Esophagus (tissue), 2 donors: Measurements from ENCODE around the gene SH3GLB2. TPM values are rescaled to one million over a fixed set of nuclear protein-coding genes. Genes with fewer than 3 reads are reported as not detected.
"Not testable (repeated sequence)": the region's sequence is repeated elsewhere in the genome, so short reads cannot be mapped to it uniquely, and the experiment has no call there.

Experiments
- H3K27ac ChIP-seq, 2 donors: one replicate each; pipeline ENCODE4 v1.5.1; 2013; ENCODE audit warnings: low read depth in 2 of 2, mild to moderate bottlenecking in 2 of 2, inconsistent platforms in 1 of 2, low read length in 1 of 2, moderate library complexity in 1 of 2
- H3K27me3 ChIP-seq, 2 donors: one replicate each; pipeline ENCODE4 v1.6.1; 2013; ENCODE audit warnings: low read length in 2 of 2, control low read depth in 1 of 2, mild to moderate bottlenecking in 1 of 2; ENCODE audit not compliant: insufficient read depth in 2 of 2, control insufficient read depth in 1 of 2
- H3K36me3 ChIP-seq, 2 donors: one replicate each; pipeline ENCODE4 v1.6.1; 2013; ENCODE audit warnings: low read length in 1 of 2; ENCODE audit not compliant: control insufficient read depth in 2 of 2, insufficient read depth in 2 of 2
- H3K4me1 ChIP-seq, 2 donors: one replicate each; pipeline ENCODE4 v1.6.1; 2013; ENCODE audit warnings: low read length in 1 of 2; ENCODE audit not compliant: control insufficient read depth in 2 of 2, insufficient read depth in 2 of 2
- H3K4me3 ChIP-seq, 2 donors: one replicate each; pipeline ENCODE4 v1.5.1; 2013; ENCODE audit warnings: low read length in 2 of 2, mild to moderate bottlenecking in 2 of 2, low read depth in 1 of 2, moderate library complexity in 1 of 2
- H3K9me3 ChIP-seq, 2 donors: one replicate each; pipeline ENCODE4 v1.6.1; 2013; ENCODE audit warnings: mild to moderate bottlenecking in 2 of 2, low read depth in 1 of 2, low read length in 1 of 2, moderate library complexity in 1 of 2; ENCODE audit not compliant: control insufficient read depth in 2 of 2, insufficient read depth in 1 of 2
- WGBS, 2 donors: extraction: QIAGEN DNeasy Blood & Tissue Kit; methylation state at CpG; one replicate each; pipeline ENCODE4 v1.1.7; 2013; 5-methylcytosine and 5-hydroxymethylcytosine counted together
- polyA plus RNA-seq, 2 donors: library from polyadenylated mRNA; stranded (reverse); fragments of 200-250 nt; gene quantifications; one replicate each; pipeline ENCODE4 v1.2.3, GENCODE V29; 2013
- donor health status: healthy with polysubstance abuse.
- donor health status: Bipolar disorder and iron deficiency.

SH3GLB2 gene
- polyA plus RNA-seq, 2 donors: 144 to 183 TPM

DNA sequence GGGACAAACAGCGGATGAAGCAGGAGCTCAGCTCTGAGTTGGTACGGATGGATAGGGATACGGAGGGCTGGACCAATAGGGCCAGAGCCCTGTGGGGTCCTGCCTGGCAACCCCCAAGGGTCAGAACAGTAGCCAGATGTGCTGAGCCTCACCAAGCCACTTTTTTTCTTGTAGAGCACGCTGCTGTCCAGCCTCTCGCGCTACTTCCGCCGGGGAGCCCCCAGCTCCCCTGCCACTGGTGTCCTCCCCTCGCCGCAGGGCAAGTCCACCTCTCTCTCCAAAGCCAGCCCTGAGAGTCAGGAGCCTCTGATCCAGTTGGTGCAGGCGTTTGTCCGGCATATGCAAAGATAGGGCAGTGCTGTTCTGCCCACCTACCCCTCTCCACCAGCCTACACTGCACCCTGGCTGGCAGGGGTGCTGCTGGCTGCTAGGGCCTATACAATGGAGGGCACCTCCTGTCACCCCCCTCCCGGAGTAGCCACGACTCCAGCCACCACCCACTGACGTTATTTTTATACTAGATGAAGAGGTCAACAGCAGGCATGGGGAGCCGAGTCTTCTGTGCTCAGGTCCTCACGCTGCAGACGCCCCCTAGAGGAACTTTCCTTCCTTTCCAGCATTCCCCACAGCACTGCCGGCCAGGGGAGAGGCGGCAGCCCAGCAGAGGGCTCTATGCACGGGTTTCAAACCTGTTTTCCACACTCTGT is 21.6 kb downstream of the SH3GLB2 start:
- Histone ChIP-seq H3K4me3 (no peak overlapping the region), H3K4me1 (no peaks in the 10 kb centered on the region), H3K27me3 (no peaks in the 10 kb centered on the region), H3K27ac (peak overlapping the region; percentile 17 to 37), H3K9me3 (no peaks in the 10 kb centered on the region), H3K36me3 (peaks cover 26 to 76% of the 10 kb centered on the region in 2 donors)
- WGBS, 2 donors: 54 to 56% methylated on average over 21 of the region's 21 CpGs

GRCh38 chr9:129005336-129005997 is 22.7 kb downstream of the SH3GLB2 start:
- 74 to 77% methylated on average over 10 of the region's 10 CpGs for WGBS, 2 donors
- H3K27ac ChIP-seq: no peak overlapping the region
- no peaks in the 10 kb centered on the region for H3K27me3 ChIP-seq
- H3K4me1 ChIP-seq: no peaks in the 10 kb centered on the region
- no peaks in the 10 kb centered on the region for H3K9me3 ChIP-seq
- H3K36me3 ChIP-seq: peaks cover 29 to 73% of the 10 kb centered on the region in 2 donors
- no peak overlapping the region for H3K4me3 ChIP-seq

DNA sequence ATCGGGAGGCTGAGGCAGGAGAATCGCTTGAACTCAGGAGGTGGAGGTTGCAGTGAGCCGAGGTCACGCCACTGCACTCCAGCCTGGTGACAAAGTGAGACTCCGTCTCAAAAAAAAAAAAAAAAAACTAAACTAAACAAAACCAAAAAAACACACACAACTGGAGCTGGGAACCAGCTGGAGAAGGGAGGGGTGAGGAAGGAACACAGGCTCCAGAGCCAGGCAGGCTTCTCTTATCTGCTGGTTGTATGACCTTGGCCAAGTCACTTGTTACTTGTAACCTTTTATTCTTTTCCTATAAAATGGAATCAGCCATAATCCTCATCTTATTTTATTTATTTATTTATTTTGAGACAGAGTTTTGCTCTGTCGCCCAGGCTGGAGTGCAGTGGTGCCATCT is 24.0 kb downstream of the SH3GLB2 start:
- H3K36me3 ChIP-seq: peaks cover 36 to 72% of the 10 kb centered on the region in 2 donors
- not testable (repeated sequence) for H3K27me3 ChIP-seq, H3K4me3 ChIP-seq, H3K4me1 ChIP-seq, H3K9me3 ChIP-seq, H3K27ac ChIP-seq
- WGBS, 2 donors: 90 to 92% methylated on average over 6 of the region's 6 CpGs

DNA sequence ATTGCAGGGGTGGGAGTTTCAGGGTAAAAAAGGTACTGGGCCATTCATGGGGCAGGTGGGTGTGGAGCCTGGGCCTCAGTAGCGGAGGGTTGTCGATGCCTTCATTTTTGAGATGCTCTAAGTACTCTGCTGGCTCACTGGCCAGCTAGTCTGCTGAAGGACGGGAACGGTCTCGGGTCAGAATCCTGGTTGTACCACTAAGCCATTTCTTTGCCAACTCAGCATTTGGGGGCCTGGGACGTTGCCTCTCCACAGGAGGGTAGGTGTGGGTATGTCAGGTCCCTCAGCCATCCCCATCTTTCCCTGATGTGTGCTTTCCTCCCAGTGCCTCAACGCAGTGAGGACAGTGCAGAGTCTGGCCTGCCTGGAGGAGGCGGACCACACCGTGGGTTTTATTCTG is 25.1 kb downstream of the SH3GLB2 start:
- Histone ChIP-seq H3K27me3 (no peaks in the 10 kb centered on the region), H3K9me3 (no peaks in the 10 kb centered on the region), H3K27ac (no peak overlapping the region), H3K36me3 (peaks cover 29 to 67% of the 10 kb centered on the region in 2 donors), H3K4me1 (peaks cover 0 to 3% of the 10 kb centered on the region in 2 donors), H3K4me3 (no peak overlapping the region)
- WGBS, 2 donors: 94 to 95% methylated on average over 9 of the region's 9 CpGs

DNA sequence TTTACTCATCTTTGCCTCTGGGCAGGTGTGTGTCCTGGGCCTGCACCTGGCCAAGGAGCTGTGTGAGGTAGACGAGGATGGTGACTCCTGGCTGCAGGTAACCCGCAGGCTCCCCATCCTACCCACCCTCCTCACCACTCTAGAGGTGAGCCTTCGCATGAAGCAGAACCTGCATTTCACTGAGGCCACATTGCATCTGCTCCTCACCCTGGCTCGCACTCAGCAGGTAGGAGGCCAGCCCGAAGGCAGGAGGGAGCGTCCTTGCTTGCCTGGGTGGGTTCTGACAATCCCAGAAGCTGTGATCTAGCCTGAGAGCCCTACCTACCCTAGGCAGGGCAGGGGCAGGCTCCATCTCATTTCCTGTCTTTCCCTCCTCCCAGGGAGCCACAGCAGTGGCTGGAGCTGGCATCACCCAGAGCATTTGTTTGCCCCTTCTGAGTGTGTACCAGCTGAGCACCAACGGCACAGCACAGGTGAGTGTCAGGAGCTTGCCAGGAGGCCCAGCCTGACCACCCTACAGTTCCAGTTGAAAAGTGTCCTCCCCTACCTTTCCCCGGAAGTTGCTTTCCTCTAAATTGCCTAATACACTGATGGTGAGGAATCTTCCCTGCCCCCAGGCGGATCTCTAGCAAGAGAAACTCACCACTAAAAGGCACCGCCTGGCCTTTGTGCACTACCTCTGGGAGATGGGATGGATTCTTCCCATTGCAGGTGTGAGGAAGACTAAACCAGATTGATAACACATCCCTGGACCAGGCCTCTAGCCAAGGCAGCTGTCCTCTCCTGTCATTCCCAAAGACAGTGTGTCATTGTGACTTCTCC is 26.4 kb downstream of the SH3GLB2 start:
- no peaks in the 10 kb centered on the region for H3K27me3 ChIP-seq
- H3K36me3 ChIP-seq: peaks cover 31 to 64% of the 10 kb centered on the region in 2 donors
- peak overlapping the region in 1 of 2 donors; percentile 11 for H3K27ac ChIP-seq
- peaks cover 0 to 3% of the 10 kb centered on the region in 2 donors for H3K4me1 ChIP-seq
- no peaks in the 10 kb centered on the region for H3K9me3 ChIP-seq
- 87 to 90% methylated on average over 10 of the region's 10 CpGs for WGBS, 2 donors
- no peak overlapping the region for H3K4me3 ChIP-seq

DNA sequence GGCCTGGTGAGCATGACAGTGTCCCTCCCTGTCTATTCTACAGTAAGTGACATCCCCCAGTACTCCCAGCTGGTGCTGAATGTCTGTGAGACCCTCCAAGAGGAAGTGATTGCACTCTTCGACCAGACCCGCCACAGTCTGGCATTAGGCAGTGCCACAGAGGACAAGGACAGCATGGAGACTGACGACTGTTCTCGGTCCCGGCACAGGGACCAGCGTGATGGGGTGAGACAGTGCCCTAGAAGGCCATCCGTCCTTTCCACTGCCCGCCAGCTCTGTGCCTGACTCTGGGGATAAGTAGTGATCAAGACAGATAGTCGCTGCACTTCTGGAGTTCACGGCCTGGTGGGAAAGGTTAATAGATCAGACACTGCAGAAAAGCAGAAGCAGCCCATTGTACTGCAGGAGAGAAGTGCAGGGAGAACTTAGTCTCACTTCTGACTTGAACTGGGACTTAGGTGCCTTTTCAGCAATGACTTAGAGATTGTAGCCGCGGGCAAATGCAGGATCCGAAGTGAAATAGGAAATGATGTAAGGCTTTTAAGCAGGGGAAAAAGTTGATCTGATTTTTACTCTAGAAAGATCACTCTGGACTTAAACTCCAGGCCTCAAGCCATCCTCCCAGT is 28.4 kb downstream of the SH3GLB2 start:
- Histone ChIP-seq H3K4me1 (peaks cover 0 to 3% of the 10 kb centered on the region in 2 donors), H3K9me3 (no peaks in the 10 kb centered on the region), H3K27ac (no peak overlapping the region), H3K27me3 (no peaks in the 10 kb centered on the region), H3K36me3 (peaks cover 34 to 55% of the 10 kb centered on the region in 2 donors), H3K4me3 (no peak overlapping the region)
- 81 to 93% methylated on average over 13 of the region's 13 CpGs for WGBS, 2 donors

- Histone ChIP-seq H3K27me3 (no peaks in the 10 kb centered on the region), H3K4me3 (no peak overlapping the region), H3K36me3 (peaks cover 34 to 59% of the 10 kb centered on the region in 2 donors), H3K27ac (peak overlapping the region in 1 of 2 donors; percentile 40), H3K9me3 (no peaks in the 10 kb centered on the region), H3K4me1 (peaks cover 0 to 3% of the 10 kb centered on the region in 2 donors)
- WGBS, 2 donors: 55 to 74% methylated on average over 6 of the region's 6 CpGs
These were observed 29.7 kb downstream of the SH3GLB2 start for GRCh38 chr9:128998462-128998861.

DNA sequence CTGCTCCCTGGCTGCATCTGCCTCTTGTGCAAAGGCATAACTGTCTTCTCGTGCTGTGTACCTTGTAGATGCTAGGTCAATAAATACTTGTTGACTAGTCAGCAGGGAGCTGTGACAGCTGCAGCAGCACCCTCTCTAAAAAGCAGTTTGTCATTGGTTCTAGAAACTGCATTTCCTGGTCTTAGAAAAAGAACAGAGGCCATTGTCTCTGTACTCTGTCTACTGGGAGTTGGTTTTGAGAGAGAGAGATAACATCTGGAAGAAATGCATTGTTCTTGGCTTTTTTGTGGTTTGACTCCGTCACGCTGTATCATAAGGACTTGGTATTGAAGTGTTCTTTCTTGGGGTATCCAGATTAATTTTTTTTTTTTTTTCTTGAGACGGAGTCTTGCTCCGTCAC is 32.3 kb downstream of the SH3GLB2 start:
- Histone ChIP-seq H3K27me3 (no peaks in the 10 kb centered on the region), H3K9me3 (no peaks in the 10 kb centered on the region), H3K27ac (no peak overlapping the region), H3K4me3 (no peak overlapping the region), H3K4me1 (peaks cover 0 to 5% of the 10 kb centered on the region in 2 donors), H3K36me3 (peaks cover 21 to 42% of the 10 kb centered on the region in 2 donors)
- 89 to 91% methylated on average over 5 of the region's 5 CpGs for WGBS, 2 donors

GRCh38 chr9:128992995-128993394 is 35.1 kb downstream of the SH3GLB2 start:
- H3K36me3 ChIP-seq: peaks cover 13 to 34% of the 10 kb centered on the region in 2 donors
- no peak overlapping the region for H3K27ac ChIP-seq
- peaks cover 0 to 2% of the 10 kb centered on the region in 2 donors for H3K4me1 ChIP-seq
- H3K9me3 ChIP-seq: no peaks in the 10 kb centered on the region
- WGBS, 2 donors: 70 to 78% methylated on average over 7 of the region's 7 CpGs
- H3K27me3 ChIP-seq: no peaks in the 10 kb centered on the region
- no peak overlapping the region for H3K4me3 ChIP-seq
